GM21576 (cell line): ENCODE results near the gene GNAI2.
A peak's percentile ranks its signal among the peaks of the same experiment; 100 is the strongest.

Source experiments
- ATAC-seq: cut with Tn5 transposase; IDR thresholded peaks from one replicate; pipeline ENCODE4 v1.9.1; 2021; ENCODE audit warnings: mild to moderate bottlenecking, moderate library complexity; ENCODE audit not compliant: unreplicated experiment

The GNAI2 gene

DNA sequence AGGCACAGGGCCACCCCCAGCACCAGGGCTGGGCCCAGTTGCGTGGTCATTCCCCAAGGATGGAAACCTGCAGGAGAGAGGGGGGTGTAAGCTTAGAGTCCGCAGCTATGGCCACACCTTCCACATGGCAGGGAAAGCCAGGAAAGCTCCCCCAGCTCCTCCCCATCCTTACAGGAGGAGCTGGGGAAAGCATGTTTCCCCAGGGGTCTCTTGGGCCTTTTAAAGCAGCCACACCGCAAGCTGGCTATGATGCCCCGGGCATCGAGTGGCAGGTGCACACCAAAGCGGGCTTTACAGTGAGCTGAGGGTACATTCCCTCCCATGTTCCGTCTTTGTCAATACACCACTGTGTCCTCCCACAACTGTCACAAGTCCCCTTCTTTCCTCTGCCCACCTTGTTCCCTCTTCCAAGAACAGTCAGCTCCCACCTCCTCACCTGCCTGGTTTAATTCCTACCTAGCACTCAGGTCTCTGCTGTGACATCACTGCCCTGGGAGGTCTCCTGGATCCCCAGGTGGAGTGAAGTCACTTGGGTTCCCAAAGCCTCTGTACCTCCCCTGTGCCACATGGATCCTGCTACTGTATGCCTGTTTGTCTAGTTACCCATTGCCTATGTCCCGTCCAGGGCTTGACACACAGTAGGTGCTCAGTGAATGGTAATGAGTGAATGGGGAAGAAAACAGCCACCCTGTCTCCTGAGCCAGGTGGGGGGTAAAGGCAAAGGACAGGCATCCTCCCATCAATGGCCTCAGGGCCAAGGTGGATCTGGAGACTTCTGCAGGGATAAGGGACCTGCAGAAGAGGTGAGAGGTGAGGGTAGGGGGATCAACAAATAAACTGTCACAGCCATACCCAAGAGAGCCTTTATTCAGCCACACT, 59.8 kb downstream of the GNAI2 start:
- ATAC-seq, result no peak

DNA sequence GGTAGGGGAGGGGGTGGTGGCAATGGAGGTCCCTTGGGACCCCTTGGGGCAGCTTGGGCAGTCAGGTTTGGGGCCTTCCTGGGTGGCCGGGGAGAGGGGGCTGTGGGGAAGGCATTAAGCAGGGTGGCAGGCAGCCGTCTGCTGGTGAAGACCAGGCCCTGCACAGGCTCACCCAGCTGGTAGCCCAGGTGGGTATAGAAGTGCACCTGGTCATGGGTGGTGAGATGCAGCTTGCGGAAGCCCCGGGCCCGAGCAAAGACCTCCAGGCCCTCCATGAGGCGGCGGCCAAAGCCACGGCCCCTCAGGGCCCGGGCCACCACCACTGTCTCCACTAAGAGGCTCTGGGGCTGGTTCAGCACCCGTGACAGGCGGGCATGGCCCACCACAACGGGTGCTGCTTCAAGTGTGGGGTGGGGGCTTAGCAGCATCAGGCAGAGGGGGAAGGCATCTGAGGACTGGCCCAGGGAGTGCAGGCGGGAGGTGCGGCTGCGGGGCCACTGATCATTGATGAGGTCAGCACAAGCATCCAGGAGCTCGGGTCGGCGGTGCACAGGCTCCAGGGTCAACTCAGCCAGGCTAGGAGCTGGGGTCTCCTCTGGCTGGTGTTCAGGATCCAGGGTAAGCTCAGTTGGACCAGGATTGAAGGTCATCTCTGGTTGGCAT, 60.8 kb downstream of the GNAI2 start:
- ATAC-seq, result no peak

DNA sequence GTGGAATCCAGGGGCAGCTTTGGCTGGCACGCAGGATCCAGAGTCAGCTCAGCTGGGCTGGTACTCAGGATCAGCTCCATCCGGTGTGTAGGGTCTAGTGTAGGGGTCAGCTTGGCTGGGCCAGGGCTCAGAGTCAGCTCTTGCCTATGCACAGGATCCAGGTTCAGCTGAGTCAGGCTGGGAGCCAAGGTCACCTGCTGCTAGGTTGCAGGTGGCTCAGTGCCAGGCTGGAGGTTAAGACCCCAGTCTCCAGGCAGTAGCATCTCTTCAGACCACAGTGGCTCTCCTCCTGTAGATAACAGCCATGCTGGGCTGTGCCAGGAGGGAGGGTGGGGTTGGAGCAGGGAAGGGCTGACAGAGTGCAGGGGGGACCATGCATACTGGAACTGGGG, 61.4 kb downstream of the GNAI2 start:
- no peak for ATAC-seq

GRCh38 chr3:50297896-50298725, 62.1 kb downstream of the GNAI2 start:
- no peak for ATAC-seq

DNA sequence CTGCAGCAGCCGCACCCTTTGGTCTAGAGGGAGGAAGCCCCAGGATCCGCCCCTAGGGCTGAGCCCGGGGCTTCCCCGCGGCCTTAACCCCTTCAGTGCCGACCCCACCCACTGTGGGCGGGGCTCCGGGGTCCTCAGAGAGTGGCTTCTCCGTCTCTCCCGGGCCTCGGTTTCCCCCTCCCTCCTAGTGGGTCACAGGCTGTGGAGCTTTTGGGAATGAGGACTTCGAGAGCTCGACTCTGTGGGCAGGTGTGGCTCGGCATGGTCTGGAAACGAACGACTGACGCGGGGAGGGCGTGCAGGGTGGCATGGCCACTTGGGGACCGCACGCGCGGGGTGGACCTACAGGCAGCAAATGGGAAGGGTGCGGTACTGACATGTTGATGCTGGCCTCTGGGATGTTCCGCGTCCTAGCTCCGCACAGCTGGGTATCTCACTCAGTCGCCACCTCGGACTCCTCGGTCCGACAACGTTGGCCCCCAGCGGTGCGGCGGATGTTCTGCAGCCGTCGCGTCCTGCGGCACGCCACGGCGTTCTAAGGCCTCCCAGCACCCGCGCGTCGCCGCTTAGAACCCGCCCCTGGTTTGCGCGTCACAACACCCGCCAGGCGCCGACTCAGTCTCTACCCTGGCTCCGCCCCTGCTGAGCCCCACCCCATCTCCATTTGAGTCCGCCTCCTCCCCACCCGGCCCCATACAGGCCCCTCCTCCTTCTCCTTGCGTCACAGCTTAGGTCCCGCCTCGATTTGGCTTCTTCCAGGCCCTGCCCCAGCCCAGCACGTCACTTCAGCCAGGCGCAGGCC, 63.0 kb downstream of the GNAI2 start, which contains the start of the genes HYAL3 and NAA80:
Gene HYAL3, minus strand, starts transcription at position 570 of the 802 bp plus-strand sequence. CDS start 3,803 bp downstream, outside the sequence.
Gene NAA80, minus strand, starts transcription at position 570 of the 802 bp plus-strand sequence. CDS start 1,942 bp downstream, outside the sequence.
- peak; percentile 81 for ATAC-seq

DNA sequence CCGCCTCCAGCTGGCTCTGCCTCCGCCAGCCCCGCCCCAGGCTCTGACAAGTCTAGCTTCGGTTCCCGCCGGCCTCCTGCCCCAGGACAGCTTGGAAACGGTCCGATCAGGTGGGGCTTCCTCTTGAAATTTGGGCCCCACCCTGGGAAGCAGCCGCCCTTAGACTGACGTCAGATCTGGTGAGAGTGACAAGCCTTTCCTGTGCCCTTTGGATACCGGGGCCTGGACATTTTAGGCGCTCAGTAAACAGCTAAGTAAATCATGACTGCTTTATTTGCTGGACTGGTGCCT, 63.6 kb downstream of the GNAI2 start:
- ATAC-seq, result no peak

DNA sequence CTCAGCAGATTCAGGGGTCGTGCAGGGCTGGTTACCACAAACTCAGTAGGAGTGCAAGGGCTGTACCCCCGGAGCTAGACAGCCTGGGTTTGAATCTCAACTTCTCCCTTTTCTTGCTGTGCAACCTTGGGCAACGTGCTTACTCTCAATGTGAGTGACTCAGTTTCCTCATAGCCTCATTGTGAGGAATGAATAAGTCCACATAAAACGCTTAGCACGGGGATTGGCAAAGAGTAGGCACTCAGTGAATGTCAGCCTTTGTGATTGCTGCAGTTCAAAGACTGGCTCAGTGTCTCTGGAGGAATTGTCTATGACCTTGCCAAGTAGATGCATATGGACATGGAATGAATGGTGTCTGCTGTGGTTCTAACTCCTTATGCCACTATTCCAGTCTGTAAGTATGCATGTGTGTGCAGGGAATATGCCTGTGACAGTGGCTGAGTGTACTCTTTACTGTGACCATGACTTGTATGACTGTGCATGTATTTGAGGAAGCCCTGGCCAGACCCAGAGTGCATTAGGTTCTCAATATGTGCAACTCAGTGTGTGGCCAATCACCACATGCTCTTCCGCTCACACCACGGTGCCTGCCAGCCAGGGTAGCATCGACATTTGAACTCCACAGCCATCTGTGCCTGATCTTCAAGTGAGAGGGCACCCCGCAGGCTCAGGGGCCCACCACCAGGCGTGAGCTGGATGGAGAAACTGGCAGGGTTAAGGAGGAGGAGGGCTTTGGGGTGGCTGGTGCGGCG, 64.1 kb downstream of the GNAI2 start:
- ATAC-seq, result no peak

GRCh38 chr3:50300681-50301254, 64.8 kb downstream of the GNAI2 start:
- ATAC-seq, result no peak

DNA sequence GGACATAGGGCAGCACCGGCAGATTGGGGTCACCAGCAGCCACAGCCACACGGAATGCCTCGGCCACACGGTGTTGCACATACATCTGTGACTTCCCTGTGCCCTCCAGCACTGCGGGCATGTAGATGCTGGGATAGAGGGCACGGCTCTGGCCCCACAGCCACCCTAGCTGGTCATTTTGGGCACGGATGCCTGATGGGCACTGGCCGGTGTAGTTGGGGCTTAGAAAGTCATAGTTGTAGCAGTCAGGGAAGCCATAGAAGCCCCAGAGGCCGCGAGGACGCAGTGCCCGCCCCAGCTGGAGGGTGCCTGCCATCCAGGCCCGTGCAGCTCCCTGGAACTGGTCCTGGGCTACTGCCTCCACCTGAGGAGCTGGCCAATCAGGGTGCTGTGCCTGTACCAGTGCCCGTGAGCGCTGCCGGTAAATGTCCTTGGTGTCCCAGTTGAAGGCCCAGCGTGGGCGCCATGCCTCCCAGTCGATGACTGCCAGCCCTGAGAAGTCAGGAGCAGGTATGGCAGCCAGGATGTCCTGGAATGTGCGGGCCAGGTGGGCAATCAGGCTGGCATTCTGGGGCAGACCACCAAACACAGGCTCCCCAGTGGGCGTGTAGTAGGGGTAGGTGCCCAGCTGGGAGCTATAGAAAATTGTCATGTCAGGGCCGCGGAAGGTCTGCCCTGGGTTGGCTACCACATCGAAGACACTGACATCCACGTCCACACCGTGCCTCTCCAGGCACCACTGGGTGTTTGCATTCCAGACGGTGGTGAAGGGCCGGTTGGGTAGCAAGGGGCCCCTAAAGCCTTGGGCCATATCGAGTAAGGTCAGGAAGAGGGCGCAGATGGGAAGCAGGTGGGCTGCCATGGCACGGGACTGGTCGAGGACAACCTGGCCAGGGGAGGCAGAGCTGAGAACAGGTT, 66.3 kb downstream of the GNAI2 start:
- no peak for ATAC-seq

DNA sequence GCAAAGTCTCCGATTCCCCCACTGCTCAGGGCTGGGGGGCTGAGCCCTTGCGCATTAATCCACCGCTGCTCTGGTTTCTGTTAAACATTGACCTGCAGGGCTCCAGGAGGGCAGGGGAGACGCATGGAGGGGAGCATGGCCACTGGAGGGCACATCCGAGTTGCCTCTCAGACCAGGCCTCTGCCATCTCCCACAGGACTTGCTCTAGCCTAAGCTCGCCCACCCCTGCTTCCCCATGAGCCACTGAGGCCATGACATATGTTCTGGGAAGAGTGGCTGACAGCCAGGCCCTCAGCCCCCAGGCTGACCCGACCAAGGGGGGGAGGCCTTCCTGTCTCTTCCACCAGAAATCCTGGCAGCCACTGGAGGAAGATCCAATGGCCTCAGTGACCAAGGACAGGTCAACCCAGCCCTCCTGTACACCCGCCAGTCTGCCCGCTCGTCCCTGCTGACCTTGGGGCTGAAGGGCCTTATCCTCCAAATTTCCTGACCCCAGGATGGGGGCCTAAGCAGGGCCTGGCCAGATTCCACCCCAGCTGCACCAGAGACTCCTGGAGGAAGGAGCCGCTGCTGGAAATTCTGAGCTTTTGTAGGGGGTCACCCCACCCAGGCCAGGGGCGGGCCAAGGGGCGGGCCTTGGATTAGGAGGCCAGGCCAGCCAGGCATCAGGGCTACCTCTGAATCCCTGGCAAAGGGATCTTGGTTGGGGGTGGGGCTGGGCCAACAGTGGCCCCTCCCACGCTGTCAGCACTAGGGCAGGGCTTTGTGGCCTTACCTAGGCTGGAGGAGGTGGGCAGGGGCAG, 67.2 kb downstream of the GNAI2 start, which contains the start of gene HYAL1:
Gene HYAL1, minus strand, starts transcription at position 562 of the 803 bp plus-strand sequence. CDS start 618 bp downstream, outside the sequence.
- ATAC-seq, result no peak

DNA sequence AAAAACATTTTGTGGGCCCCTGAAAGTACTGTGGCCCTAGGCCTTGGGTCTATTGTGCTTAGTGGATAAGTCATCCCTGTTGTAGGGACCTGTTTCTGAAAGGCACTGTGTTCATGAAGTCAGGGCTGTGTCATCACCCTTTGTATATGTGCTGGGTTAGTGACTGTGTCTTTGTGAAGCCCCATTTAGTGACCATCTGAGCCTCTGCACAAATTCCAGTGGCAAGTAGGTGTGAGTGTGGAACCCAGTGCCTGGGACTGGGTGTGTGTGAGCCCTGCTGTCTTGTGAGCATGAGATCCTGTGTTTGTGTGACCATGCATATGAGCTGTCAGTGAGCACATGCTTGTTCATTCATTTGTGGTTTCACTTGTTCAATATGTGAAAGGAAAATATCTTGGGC, 68.6 kb downstream of the GNAI2 start:
- ATAC-seq, result no peak
